ENCODE results near the gene PIP4K2A. TPM values are rescaled to one million over a fixed set of nuclear protein-coding genes. Genes with fewer than 3 reads are reported as not detected.

PIP4K2A gene
- total RNA-seq, 4 donors from 2014 or later, result 2.6 to 14.9 (median 12.4) TPM

DNA sequence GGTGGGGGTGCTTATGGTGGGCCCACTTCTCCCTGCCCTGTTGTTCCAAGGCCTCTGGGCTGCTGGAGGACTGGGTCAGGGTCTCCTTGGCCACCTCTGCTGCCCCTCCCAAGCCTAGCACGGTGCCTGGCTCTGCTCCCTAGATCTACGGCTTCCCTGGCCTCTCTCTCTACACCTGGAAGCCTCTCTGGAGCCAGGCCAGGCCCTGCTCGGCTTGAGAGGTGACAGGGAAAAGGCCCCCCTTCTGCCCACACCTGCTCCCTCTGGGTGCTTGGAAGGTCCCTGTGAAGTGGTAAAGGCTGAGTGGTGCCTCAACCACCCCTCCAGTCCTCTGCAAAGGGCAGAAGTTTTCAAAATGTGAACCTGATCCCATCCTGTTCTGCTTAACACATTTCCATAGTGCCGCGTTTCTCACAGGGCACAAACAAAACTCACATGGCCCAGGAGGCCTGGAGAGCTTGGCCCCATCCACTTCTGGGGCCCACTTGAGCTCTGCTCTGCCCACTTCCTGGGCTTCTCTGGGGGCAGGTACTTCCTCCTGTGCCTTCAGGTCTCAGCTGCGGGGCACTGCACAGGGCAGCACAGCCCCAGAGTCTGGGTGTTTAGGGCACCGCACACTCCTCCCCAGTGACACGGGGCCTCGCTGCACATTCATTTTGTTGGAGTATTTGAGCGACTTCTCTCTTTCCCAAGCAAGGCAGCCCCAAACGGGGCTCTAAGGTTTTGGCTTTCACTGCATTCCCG, 169.9 kb downstream of the PIP4K2A start:
- H3K9me3 ChIP-seq, result no peaks in the 10 kb centered on the region
- TF ChIP-seq POLR2A (IDR thresholded peaks at IDR 0.05), result no peak
- no peak for TF ChIP-seq POLR2AphosphoS5 (IDR thresholded peaks at IDR 0.05)
- no peak for TF ChIP-seq CTCF (IDR thresholded peaks at IDR 0.05)
- no peak for TF ChIP-seq EP300 (IDR thresholded peaks at IDR 0.05; ENCODE audit: low read depth)
- no peak overlapping the region for H3K27ac ChIP-seq
- H3K4me1 ChIP-seq, result no peaks in the 10 kb centered on the region
- peaks cover 0 to 3% (median 0%) of the 10 kb centered on the region in 4 donors for H3K36me3 ChIP-seq
- no peaks in the 10 kb centered on the region for H3K27me3 ChIP-seq
- in situ Hi-C loops (cut with MboI; ENCODE audit: low pct_ligation_motif_present in 1 of 4, low pct_unique_long_range_greater_than_20kb in 1 of 4, low sequenced_read_pairs in 3 of 4) (no loop called here), intact Hi-C loops (cut with DNase I; ENCODE audit: low total_unique reads) (no loop called here)
- 88 to 95% methylated on average over 6 to 12 of the region's 12 CpGs for WGBS, 2 donors (ENCODE audit: low coverage in 1 of 2)
- H3K4me3 ChIP-seq, result no peak overlapping the region
- no peak for DNase-seq

- Histone ChIP-seq H3K4me1 (no peaks in the 10 kb centered on the region), H3K27ac (no peak overlapping the region), H3K27me3 (no peaks in the 10 kb centered on the region), H3K36me3 (peaks cover 0 to 4% (median 0%) of the 10 kb centered on the region in 4 donors), H3K9me3 (no peaks in the 10 kb centered on the region), H3K4me3 (no peak overlapping the region)
- intact Hi-C loops (cut with DNase I; ENCODE audit: low total_unique reads) (no loop called here), in situ Hi-C loops (cut with MboI; ENCODE audit: low pct_ligation_motif_present in 1 of 4, low pct_unique_long_range_greater_than_20kb in 1 of 4, low sequenced_read_pairs in 3 of 4) (no loop called here)
- TF ChIP-seq POLR2A (IDR thresholded peaks at IDR 0.05), result no peak
- TF ChIP-seq POLR2AphosphoS5 (IDR thresholded peaks at IDR 0.05), result no peak
- TF ChIP-seq CTCF (IDR thresholded peaks at IDR 0.05), result no peak
- TF ChIP-seq EP300 (IDR thresholded peaks at IDR 0.05; ENCODE audit: low read depth), result no peak
- DNase-seq, result no peak
- WGBS, 2 donors (ENCODE audit: low coverage in 1 of 2), result 78 to 83% methylated on average over 4 to 7 of the region's 7 CpGs
Observed at GRCh38 chr10:22542773-22543172, 171.6 kb downstream of the PIP4K2A start.

DNA sequence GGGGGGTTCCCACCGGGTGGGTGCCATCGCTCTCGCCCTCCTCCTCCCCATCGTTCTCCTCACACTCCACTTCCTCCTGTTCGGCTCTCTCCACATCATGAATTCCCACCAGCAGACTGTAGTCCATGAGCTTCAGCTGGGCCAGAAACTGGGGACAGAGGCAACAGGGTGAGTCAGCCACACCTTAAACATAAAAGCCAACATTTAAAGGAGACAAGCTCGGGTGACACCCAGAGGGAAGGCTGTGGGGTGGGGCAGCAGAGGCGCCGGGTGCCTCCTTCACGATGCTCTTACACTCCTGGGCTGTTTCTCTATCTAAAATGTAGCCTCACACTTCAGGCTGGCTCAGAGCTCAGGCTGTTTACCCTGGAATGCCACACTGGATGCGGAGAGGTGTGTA, 172.5 kb downstream of the PIP4K2A start:
- no peaks in the 10 kb centered on the region for H3K4me1 ChIP-seq
- intact Hi-C loops (cut with DNase I; ENCODE audit: low total_unique reads), result no loop called here
- TF ChIP-seq EP300 (IDR thresholded peaks at IDR 0.05; ENCODE audit: low read depth) (no peak), CTCF (IDR thresholded peaks at IDR 0.05) (no peak), POLR2A (IDR thresholded peaks at IDR 0.05) (no peak), POLR2AphosphoS5 (IDR thresholded peaks at IDR 0.05) (no peak)
- H3K9me3 ChIP-seq, result no peaks in the 10 kb centered on the region
- H3K36me3 ChIP-seq, result peaks cover 0 to 4% (median 0%) of the 10 kb centered on the region in 4 donors
- H3K4me3 ChIP-seq, result no peak overlapping the region
- no peaks in the 10 kb centered on the region for H3K27me3 ChIP-seq
- in situ Hi-C loops (cut with MboI; ENCODE audit: low pct_ligation_motif_present in 1 of 4, low pct_unique_long_range_greater_than_20kb in 1 of 4, low sequenced_read_pairs in 3 of 4), result no loop called here
- WGBS, 2 donors (ENCODE audit: low coverage in 1 of 2), result 66 to 74% methylated on average over 5 to 10 of the region's 10 CpGs
- H3K27ac ChIP-seq, result no peak overlapping the region
- DNase-seq, result no peak

- TF ChIP-seq POLR2AphosphoS5 (IDR thresholded peaks at IDR 0.05) (no peak), POLR2A (IDR thresholded peaks at IDR 0.05) (no peak), EP300 (IDR thresholded peaks at IDR 0.05; ENCODE audit: low read depth) (no peak), CTCF (IDR thresholded peaks at IDR 0.05) (no peak)
- Histone ChIP-seq H3K4me3 (no peak overlapping the region), H3K27me3 (no peaks in the 10 kb centered on the region), H3K27ac (no peak overlapping the region), H3K36me3 (peaks cover 0 to 4% (median 0%) of the 10 kb centered on the region in 4 donors), H3K9me3 (no peaks in the 10 kb centered on the region), H3K4me1 (no peaks in the 10 kb centered on the region)
- DNase-seq, result no peak
- 86 to 93% methylated on average over 5 to 11 of the region's 11 CpGs for WGBS, 2 donors (ENCODE audit: low coverage in 1 of 2)
- intact Hi-C loops (cut with DNase I; ENCODE audit: low total_unique reads) (no loop called here), in situ Hi-C loops (cut with MboI; ENCODE audit: low pct_ligation_motif_present in 1 of 4, low pct_unique_long_range_greater_than_20kb in 1 of 4, low sequenced_read_pairs in 3 of 4) (no loop called here)
Observed at GRCh38 chr10:22539579-22540298, 174.6 kb downstream of the PIP4K2A start.
